Kidney (tissue), 14 donors: ENCODE measurements around the gene TOP2A. TPM values are rescaled to one million over a fixed set of nuclear protein-coding genes. Genes with fewer than 3 reads are reported as not detected.

ENCODE experiments used
- DNase-seq, 5 donors: peaks; one replicate each; pipeline ENCODE4 v3.0.0-alpha.2; 2013 to 2020
- FAIRE-seq: peaks from 2 replicates; lab custom pipeline; 2012; peaks lifted over from hg19 to GRCh38; lab: Jason Lieb, UNC
- H3K27ac ChIP-seq, 2 donors: one replicate each; pipeline ENCODE4 v1.7.0; 2013; ENCODE audit warnings: low read depth in 2 of 2, low read length in 2 of 2, inconsistent platforms in 1 of 2
- H3K27me3 ChIP-seq: one replicate; pipeline ENCODE4 v1.7.1; 2013; ENCODE audit warnings: low read length, inconsistent platforms; ENCODE audit not compliant: control insufficient read depth, insufficient read depth
- H3K36me3 ChIP-seq, 3 donors: one replicate each; pipeline versions ENCODE4 v1.7.0 to v1.7.1; 2013; ENCODE audit warnings: low read length in 3 of 3, control low read depth in 1 of 3, inconsistent platforms in 1 of 3; ENCODE audit not compliant: insufficient read depth in 3 of 3, control insufficient read depth in 2 of 3
- H3K4me1 ChIP-seq, 3 donors: one replicate each; pipeline versions ENCODE4 v1.7.0 to v1.7.1; 2013; ENCODE audit warnings: low read length in 3 of 3, inconsistent platforms in 1 of 3, low read depth in 1 of 3; ENCODE audit not compliant: control insufficient read depth in 2 of 3, insufficient read depth in 2 of 3
- H3K4me3 ChIP-seq, 3 donors: one replicate each; pipeline versions ENCODE4 v1.7.0 to v1.8.1; 2013; ENCODE audit warnings: low read length in 3 of 3, control low read depth in 1 of 3, inconsistent platforms in 1 of 3
- H3K9ac ChIP-seq, 3 donors: one replicate each; pipeline versions ENCODE4 v1.7.0 to v1.7.1; 2013; ENCODE audit warnings: low read length in 3 of 3, control low read depth in 1 of 3, inconsistent platforms in 1 of 3
- H3K9me3 ChIP-seq, 3 donors: one replicate each; pipeline versions ENCODE4 v1.7.0 to v1.7.1; 2013; ENCODE audit warnings: low read length in 3 of 3, control low read depth in 1 of 3, inconsistent platforms in 1 of 3; ENCODE audit not compliant: control insufficient read depth in 2 of 3, insufficient read depth in 1 of 3
- intact Hi-C: fragments of 100-400 bp; cut with DNase I; formaldehyde crosslinking; loops from one replicate; pipeline ENCODE4 v1.11.1; 2022
- polyA plus RNA-seq: library from polyadenylated mRNA; stranded (reverse); fragments of 350-450 nt; fragmentation: Illumina TruSeq; extraction: RNeasy Lipid Tissue Mini Kit (QIAGEN cat#74804); gene quantifications from one replicate; pipeline ENCODE4 v1.2.3, GENCODE V29; 2014; ENCODE audit warnings: low read depth, low replicate concordance; ENCODE audit not compliant: insufficient read depth
- total RNA-seq: library from RNA; stranded (reverse); fragmentation: NEBNext Ultra II Directional; extraction: Animal tissue kit (Norgen Biotek cat#: 25700); gene quantifications from one replicate; pipeline ENCODE4 v1.2.1, GENCODE V29; 2021
- TF ChIP-seq, protein P1 (sequence below): IDR thresholded peaks from 3 replicates; pipeline ENCODE4 v1.5.1; 2012; ENCODE audit warnings: mild to moderate bottlenecking, moderate library complexity, borderline replicate concordance; ENCODE audit not compliant: insufficient read depth; ENCODE audit errors: extremely low read depth
- donor health status: control.
- donor health status: control.
- donor health status: control.
- donor health status: control.
- donor health status: control.
- donor health status: DM: yes; HTN: yes; CAD: no.
- donor health status: Normal renal cell carcinoma (clear cell type).

The TOP2A gene
- total and polyA plus RNA-seq, 2 donors from 2014 or later: 0.82 to 2.7 TPM

DNA sequence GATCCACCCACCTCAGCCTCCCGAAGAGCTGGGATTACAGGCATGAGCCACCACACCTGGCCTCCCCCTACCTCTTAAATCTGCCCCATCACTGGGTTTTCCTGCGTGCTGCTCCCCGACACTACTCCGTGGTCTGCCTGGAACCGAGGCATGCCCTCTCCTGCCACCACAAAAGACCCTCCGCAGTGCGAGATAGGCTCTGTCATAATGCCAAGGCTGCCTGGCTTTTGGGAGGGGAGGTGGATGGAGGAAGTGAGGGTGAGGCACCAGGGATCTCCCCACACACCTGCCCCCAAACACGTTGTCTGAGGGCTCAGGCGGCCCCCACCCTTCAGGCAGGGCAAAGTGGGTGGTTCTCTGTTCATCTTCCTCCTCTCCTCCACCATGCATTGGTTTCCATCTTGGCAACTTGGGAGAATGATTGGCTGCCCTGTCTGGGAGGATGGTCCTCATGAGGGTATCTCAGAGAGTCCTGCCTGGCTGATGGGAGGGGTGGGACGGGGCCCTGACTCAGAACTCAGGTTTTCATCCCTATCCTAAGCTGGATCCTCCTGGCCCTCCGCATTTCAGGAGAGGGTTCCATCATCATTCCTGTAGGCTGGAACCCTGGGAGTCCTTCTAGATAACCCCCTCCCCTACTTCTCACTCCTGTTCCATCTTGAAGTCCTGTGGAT lies 48.7 kb upstream of the TOP2A start:
- Histone ChIP-seq H3K36me3 (no peaks in the 10 kb centered on the region), H3K4me3 (no peak overlapping the region), H3K4me1 (peaks cover 0 to 11% (median 6%) of the 10 kb centered on the region in 3 donors), H3K27ac (no peak overlapping the region), H3K9me3 (no peaks in the 10 kb centered on the region), H3K27me3 (no peaks in the 10 kb centered on the region), H3K9ac (no peak overlapping the region)
- FAIRE-seq: no peak
- DNase-seq: no peak
- intact Hi-C loops: no loop called here
- TF ChIP-seq, protein P1, sequence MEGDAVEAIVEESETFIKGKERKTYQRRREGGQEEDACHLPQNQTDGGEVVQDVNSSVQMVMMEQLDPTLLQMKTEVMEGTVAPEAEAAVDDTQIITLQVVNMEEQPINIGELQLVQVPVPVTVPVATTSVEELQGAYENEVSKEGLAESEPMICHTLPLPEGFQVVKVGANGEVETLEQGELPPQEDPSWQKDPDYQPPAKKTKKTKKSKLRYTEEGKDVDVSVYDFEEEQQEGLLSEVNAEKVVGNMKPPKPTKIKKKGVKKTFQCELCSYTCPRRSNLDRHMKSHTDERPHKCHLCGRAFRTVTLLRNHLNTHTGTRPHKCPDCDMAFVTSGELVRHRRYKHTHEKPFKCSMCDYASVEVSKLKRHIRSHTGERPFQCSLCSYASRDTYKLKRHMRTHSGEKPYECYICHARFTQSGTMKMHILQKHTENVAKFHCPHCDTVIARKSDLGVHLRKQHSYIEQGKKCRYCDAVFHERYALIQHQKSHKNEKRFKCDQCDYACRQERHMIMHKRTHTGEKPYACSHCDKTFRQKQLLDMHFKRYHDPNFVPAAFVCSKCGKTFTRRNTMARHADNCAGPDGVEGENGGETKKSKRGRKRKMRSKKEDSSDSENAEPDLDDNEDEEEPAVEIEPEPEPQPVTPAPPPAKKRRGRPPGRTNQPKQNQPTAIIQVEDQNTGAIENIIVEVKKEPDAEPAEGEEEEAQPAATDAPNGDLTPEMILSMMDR: no peak

DNA sequence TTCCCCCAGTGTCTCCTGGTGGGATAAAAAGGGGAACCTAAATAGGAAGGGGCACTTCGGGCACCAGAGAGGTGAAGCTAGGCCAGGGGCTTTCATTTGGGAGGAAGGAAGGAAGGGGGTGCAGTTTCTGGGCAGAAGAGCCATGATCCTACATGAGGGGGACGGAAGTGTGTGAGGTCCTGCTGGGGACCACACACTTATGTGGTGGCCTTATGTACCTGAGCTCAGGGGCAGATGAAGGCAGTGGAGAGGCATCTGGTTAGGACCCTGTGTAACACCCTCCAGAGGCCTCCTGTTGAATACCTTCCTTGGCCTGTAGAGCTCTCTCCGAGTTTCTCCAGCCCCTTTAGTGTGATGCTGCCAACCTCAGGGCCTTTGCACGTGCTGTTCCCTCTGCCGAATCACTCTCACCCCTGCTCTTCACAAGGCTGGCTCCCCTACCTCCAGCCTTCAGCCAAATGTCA lies 46.7 kb upstream of the TOP2A start:
- Histone ChIP-seq H3K27ac (no peak overlapping the region), H3K27me3 (no peaks in the 10 kb centered on the region), H3K4me1 (peaks cover 6 to 21% (median 15%) of the 10 kb centered on the region in 3 donors), H3K9me3 (no peaks in the 10 kb centered on the region), H3K9ac (no peak overlapping the region), H3K4me3 (no peak overlapping the region), H3K36me3 (no peaks in the 10 kb centered on the region)
- intact Hi-C loops: no loop called here
- DNase-seq (no peak), FAIRE-seq (no peak)
- TF ChIP-seq, protein P1: no peak

DNA sequence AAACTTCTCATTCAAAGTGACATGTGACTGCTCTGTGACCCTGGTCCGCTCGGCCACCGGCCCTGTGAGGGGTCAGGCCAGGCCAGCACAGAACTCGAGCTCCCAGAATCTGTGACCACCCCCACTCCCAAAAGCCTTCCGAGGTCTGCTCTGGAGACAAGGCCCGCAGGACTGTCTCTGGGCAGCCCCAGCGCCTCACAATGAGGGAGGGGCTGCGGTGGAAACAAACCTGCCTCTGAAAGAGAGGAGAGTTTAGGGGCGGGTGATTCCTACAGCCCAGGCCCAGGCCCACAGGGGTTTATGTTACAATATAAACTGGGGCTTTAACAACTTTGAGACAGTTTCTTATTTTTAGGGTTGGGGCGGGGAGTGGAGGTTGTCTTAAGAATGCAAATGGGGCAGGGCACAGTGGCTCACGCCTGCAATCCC lies 45.4 kb upstream of the TOP2A start:
- intact Hi-C loops: no loop called here
- H3K36me3 ChIP-seq: no peaks in the 10 kb centered on the region
- no peak for FAIRE-seq
- TF ChIP-seq, protein P1: no peak
- H3K27me3 ChIP-seq: no peaks in the 10 kb centered on the region
- H3K9ac ChIP-seq: no peak overlapping the region
- peaks cover 11 to 28% (median 28%) of the 10 kb centered on the region in 3 donors for H3K4me1 ChIP-seq
- H3K4me3 ChIP-seq: no peak overlapping the region
- H3K27ac ChIP-seq: no peak overlapping the region
- no peaks in the 10 kb centered on the region for H3K9me3 ChIP-seq
- peak; percentile 62 to 84 (median 76) for DNase-seq
